Breast epithelium (tissue), 3 donors: ENCODE results near the gene CMTM4.

ENCODE experiments used
- CTCF ChIP-seq, 3 donors: fragments of 450-650 bp; IDR thresholded peaks; one replicate each; pipeline ENCODE4 v1.5.1; 2016 to 2017; ENCODE audit warnings: antibody characterized with exemption in 3 of 3, mild to moderate bottlenecking in 3 of 3, moderate library complexity in 3 of 3
- POLR2AphosphoS5 ChIP-seq, 3 donors: sonication (generic); formaldehyde crosslinking; IDR thresholded peaks; one replicate each; pipeline ENCODE4 v1.6.1; 2017; ENCODE audit warnings: antibody characterized with exemption in 3 of 3

DNA sequence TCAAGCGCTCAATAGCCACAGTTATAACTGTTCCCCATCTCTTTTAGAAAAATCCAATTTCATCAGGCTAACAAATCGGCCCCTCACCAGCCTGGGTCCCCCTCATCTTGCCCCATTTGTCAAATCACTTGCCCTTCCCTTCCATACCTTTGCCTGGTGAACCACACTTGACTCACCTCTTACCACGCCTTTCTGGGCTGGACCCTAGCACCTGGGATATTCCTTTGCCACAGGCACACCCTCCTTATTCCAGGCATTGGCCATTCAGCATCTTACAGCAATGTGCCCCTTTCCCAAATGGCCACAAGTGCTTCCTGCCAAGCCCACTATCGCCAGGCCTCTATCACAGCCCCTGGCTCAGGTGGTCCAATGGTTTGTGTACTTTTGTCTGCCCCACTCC is 14.9 kb downstream of the CMTM4 start:
- no peak for TF ChIP-seq CTCF (IDR thresholded peaks at IDR 0.05)
- TF ChIP-seq POLR2AphosphoS5 (IDR thresholded peaks at IDR 0.05) = no peak
